ENCODE measurements around the gene MEGF9.

GRCh38 chr9:120608421-120608820, 105.8 kb downstream of the MEGF9 start:
- TF ChIP-seq REST (IDR thresholded peaks at IDR 0.05; ENCODE audit: insufficient replicate concordance, low read depth) (no peak), POLR2AphosphoS5 (IDR thresholded peaks at IDR 0.05; ENCODE audit: low read depth) (no peak), CTCF (IDR thresholded peaks at IDR 0.05; ENCODE audit: insufficient read depth, low read length) (no peak), SPI1 (IDR thresholded peaks at IDR 0.05; ENCODE audit: borderline replicate concordance, low read depth) (no peak)

Measured in HL-60 (cell line).